Measurements from ENCODE around the gene WNT4. TPM values are rescaled to one million over a fixed set of nuclear protein-coding genes. Genes with fewer than 3 reads are reported as not detected.

WNT4 gene
- total RNA-seq, 1 experiment from 2014 or later = 0.92 TPM

- TF ChIP-seq, protein P1, sequence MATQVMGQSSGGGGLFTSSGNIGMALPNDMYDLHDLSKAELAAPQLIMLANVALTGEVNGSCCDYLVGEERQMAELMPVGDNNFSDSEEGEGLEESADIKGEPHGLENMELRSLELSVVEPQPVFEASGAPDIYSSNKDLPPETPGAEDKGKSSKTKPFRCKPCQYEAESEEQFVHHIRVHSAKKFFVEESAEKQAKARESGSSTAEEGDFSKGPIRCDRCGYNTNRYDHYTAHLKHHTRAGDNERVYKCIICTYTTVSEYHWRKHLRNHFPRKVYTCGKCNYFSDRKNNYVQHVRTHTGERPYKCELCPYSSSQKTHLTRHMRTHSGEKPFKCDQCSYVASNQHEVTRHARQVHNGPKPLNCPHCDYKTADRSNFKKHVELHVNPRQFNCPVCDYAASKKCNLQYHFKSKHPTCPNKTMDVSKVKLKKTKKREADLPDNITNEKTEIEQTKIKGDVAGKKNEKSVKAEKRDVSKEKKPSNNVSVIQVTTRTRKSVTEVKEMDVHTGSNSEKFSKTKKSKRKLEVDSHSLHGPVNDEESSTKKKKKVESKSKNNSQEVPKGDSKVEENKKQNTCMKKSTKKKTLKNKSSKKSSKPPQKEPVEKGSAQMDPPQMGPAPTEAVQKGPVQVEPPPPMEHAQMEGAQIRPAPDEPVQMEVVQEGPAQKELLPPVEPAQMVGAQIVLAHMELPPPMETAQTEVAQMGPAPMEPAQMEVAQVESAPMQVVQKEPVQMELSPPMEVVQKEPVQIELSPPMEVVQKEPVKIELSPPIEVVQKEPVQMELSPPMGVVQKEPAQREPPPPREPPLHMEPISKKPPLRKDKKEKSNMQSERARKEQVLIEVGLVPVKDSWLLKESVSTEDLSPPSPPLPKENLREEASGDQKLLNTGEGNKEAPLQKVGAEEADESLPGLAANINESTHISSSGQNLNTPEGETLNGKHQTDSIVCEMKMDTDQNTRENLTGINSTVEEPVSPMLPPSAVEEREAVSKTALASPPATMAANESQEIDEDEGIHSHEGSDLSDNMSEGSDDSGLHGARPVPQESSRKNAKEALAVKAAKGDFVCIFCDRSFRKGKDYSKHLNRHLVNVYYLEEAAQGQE (IDR thresholded peaks at IDR 0.05; ENCODE audit: insufficient read depth in 1 of 2, low read depth in 2 of 2, low read length in 1 of 2) = no peak
- no peak for TF ChIP-seq POLR2AphosphoS5 (IDR thresholded peaks at IDR 0.05; ENCODE audit: low read depth, low read length)
- TF ChIP-seq TCF7L2 (IDR thresholded peaks at IDR 0.05; ENCODE audit: low read depth, low read length) = no peak
- TF ChIP-seq, protein P2, sequence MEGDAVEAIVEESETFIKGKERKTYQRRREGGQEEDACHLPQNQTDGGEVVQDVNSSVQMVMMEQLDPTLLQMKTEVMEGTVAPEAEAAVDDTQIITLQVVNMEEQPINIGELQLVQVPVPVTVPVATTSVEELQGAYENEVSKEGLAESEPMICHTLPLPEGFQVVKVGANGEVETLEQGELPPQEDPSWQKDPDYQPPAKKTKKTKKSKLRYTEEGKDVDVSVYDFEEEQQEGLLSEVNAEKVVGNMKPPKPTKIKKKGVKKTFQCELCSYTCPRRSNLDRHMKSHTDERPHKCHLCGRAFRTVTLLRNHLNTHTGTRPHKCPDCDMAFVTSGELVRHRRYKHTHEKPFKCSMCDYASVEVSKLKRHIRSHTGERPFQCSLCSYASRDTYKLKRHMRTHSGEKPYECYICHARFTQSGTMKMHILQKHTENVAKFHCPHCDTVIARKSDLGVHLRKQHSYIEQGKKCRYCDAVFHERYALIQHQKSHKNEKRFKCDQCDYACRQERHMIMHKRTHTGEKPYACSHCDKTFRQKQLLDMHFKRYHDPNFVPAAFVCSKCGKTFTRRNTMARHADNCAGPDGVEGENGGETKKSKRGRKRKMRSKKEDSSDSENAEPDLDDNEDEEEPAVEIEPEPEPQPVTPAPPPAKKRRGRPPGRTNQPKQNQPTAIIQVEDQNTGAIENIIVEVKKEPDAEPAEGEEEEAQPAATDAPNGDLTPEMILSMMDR (IDR thresholded peaks at IDR 0.05) = no peak
- TF ChIP-seq SIN3A (IDR thresholded peaks at IDR 0.05; ENCODE audit: borderline replicate concordance, insufficient read depth, low read depth, low read length) = no peak
- in situ Hi-C loops (cut with HindIII; ENCODE audit: low pct_unique_long_range_greater_than_20kb, low sequenced_read_pairs) (no loop called here), intact Hi-C loops (cut with micrococcal nuclease; ENCODE audit: unreplicated experiment) (loop anchor here (10.0 kb wide), 1 partner anchor 314 kb away; no protein-coding TSS in a partner anchor)
- DNase-seq (ENCODE audit: low read depth, low spot score) = no peak
- Histone ChIP-seq H3K27me3 (ENCODE audit: control insufficient read depth, insufficient read depth, low read length) (no peaks in the 10 kb centered on the region), H3K36me3 (ENCODE audit: control insufficient read depth, insufficient read depth, low read length) (peaks cover 25% of the 10 kb centered on the region), H3K27ac (ENCODE audit: low read length) (no peak overlapping the region), H3K4me1 (ENCODE audit: control insufficient read depth, insufficient read depth, low read length) (no peaks in the 10 kb centered on the region; the same call in 1 of the 2 replicates), H3K4me3 (ENCODE audit: low read depth in 2 of 2, low read length in 2 of 2) (no peak overlapping the region), H3K9me3 (ENCODE audit: control insufficient read depth, insufficient read depth, low read depth, low read length) (no peaks in the 10 kb centered on the region)
- POLR2A ChIA-PET = interaction anchor here (0.6 kb wide), 1 partner anchor 233 kb away, joined by 3 read pairs; no protein-coding TSS in a partner anchor
- no TSS peak for BruUV-seq (replicated peaks)
- no peak for ATAC-seq
- CTCF ChIA-PET = interaction anchor here (1.2 kb wide), 1 partner anchor 9 kb away, joined by 3 read pairs; no protein-coding TSS in a partner anchor
These were observed 41.7 kb downstream of the WNT4 start for GRCh38 chr1:22101199-22101598.

GRCh38 chr1:22100168-22100567 lies 42.7 kb downstream of the WNT4 start:
- in situ Hi-C loops (cut with HindIII; ENCODE audit: low pct_unique_long_range_greater_than_20kb, low sequenced_read_pairs) = no loop called here
- ChIA-PET POLR2A (no interaction called here), CTCF (interaction anchor here (1.2 kb wide), 1 partner anchor 10 kb away, joined by 3 read pairs; no protein-coding TSS in a partner anchor)
- ATAC-seq (no peak), DNase-seq (ENCODE audit: low read depth, low spot score) (no peak)
- Histone ChIP-seq H3K4me1 (ENCODE audit: control insufficient read depth, insufficient read depth, low read length) (no peaks in the 10 kb centered on the region; the same call in 1 of the 2 replicates), H3K36me3 (ENCODE audit: control insufficient read depth, insufficient read depth, low read length) (peaks cover 27% of the 10 kb centered on the region), H3K27me3 (ENCODE audit: control insufficient read depth, insufficient read depth, low read length) (no peaks in the 10 kb centered on the region), H3K9me3 (ENCODE audit: control insufficient read depth, insufficient read depth, low read depth, low read length) (no peaks in the 10 kb centered on the region), H3K27ac (ENCODE audit: low read length) (no peak overlapping the region), H3K4me3 (ENCODE audit: low read depth in 2 of 2, low read length in 2 of 2) (no peak overlapping the region)
- intact Hi-C loops (cut with micrococcal nuclease; ENCODE audit: unreplicated experiment) = loop anchor here (10.0 kb wide), 1 partner anchor 315 kb away; no protein-coding TSS in a partner anchor
- TF ChIP-seq TCF7L2 (IDR thresholded peaks at IDR 0.05; ENCODE audit: low read depth, low read length) = no peak
- TF ChIP-seq, protein P1 (IDR thresholded peaks at IDR 0.05; ENCODE audit: insufficient read depth in 1 of 2, low read depth in 2 of 2, low read length in 1 of 2) = no peak
- BruUV-seq (replicated peaks) = no TSS peak
